ENCODE results near the gene BRINP3.

GRCh38 chr1:190126728-190127127 lies 350.9 kb downstream of the BRINP3 start:
- TF ChIP-seq POLR2A (IDR thresholded peaks at IDR 0.05; ENCODE audit: low read length) (no peak), CTCF (IDR thresholded peaks at IDR 0.05) (no peak), REST (IDR thresholded peaks at IDR 0.05) (no peak), EP300 (IDR thresholded peaks at IDR 0.05) (no peak), SMC3 (IDR thresholded peaks at IDR 0.05) (no peak), MYC (IDR thresholded peaks at IDR 0.05; ENCODE audit: borderline replicate concordance, low read length) (no peak)
